ENCODE measurements around the gene MORN1.

- TF ChIP-seq CTCF (IDR thresholded peaks at IDR 0.05): no peak
- no peak for TF ChIP-seq POLR2A (IDR thresholded peaks at IDR 0.05)
These were observed 43.7 kb upstream of the MORN1 start for GRCh38 chr1:2435091-2435490.

Measured in right lobe of liver (tissue), 4 donors.